GM10266 (cell line): ENCODE data around the gene ADTRP.

Experiments
- DNase-seq: peaks from one replicate; pipeline ENCODE4 v3.0.0; 2012; ENCODE audit errors: extremely low spot score
- CTCF ChIP-seq: IDR thresholded peaks from 2 replicates; pipeline ENCODE4 v1.5.1; 2012; ENCODE audit warnings: mild to moderate bottlenecking, low read depth; ENCODE audit not compliant: control insufficient read depth, insufficient read depth; ENCODE audit errors: missing control alignments

ADTRP gene

GRCh38 chr6:11778648-11779328 lies at the start of gene ADTRP:
Gene ADTRP, minus strand, starts transcription at chr6:11778803. Its CDS starts 44 bp downstream, at chr6:11778759.
- DNase-seq = no peak
- TF ChIP-seq CTCF = no peak

- no peak for TF ChIP-seq CTCF
- DNase-seq = no peak
Measured at GRCh38 chr6:11826779-11827178, 48.2 kb upstream of the ADTRP start.

GRCh38 chr6:11824986-11825385 lies 46.4 kb upstream of the ADTRP start:
- DNase-seq = peak; percentile 51
- no peak for TF ChIP-seq CTCF

GRCh38 chr6:11822346-11822745 lies 43.7 kb upstream of the ADTRP start:
- no peak for DNase-seq
- TF ChIP-seq CTCF = no peak

- no peak for DNase-seq
- no peak for TF ChIP-seq CTCF
Measured at GRCh38 chr6:11821781-11822180, 43.2 kb upstream of the ADTRP start.

GRCh38 chr6:11820821-11821220 lies 42.2 kb upstream of the ADTRP start:
- no peak for DNase-seq
- no peak for TF ChIP-seq CTCF

- no peak for DNase-seq
- no peak for TF ChIP-seq CTCF
Measured at GRCh38 chr6:11819486-11819885, 40.9 kb upstream of the ADTRP start.
